Upper lobe of right lung (tissue), 1 donor: Measurements from ENCODE around the gene ATG2B. TPM values are rescaled to one million over a fixed set of nuclear protein-coding genes. Genes with fewer than 3 reads are reported as not detected.
A peak's percentile ranks its signal among the peaks of the same experiment; 100 is the strongest.

ENCODE experiments used
- ATAC-seq: fragments of 200-7000 bp; cut with Tn5 transposase; one replicate; pipeline ENCODE4 v1.9.1; 2020; ENCODE audit warnings: mild to moderate bottlenecking, moderate library complexity
- DNase-seq: peaks from one replicate; pipeline ENCODE4 v3.0.0-alpha.2; 2020
- H3K27ac ChIP-seq: fragments of 200-600 bp; one replicate; pipeline ENCODE4 v1.8.0; 2022
- H3K27me3 ChIP-seq: fragments of 200-600 bp; one replicate; pipeline ENCODE4 v1.8.0; 2022; ENCODE audit warnings: mild to moderate bottlenecking
- H3K36me3 ChIP-seq: fragments of 200-600 bp; one replicate; pipeline ENCODE4 v1.8.0; 2022
- H3K4me1 ChIP-seq: fragments of 200-600 bp; one replicate; pipeline ENCODE4 v1.8.0; 2022
- H3K4me3 ChIP-seq: fragments of 200-600 bp; one replicate; pipeline ENCODE4 v1.8.0; 2022; ENCODE audit warnings: mild to moderate bottlenecking
- H3K9me3 ChIP-seq: fragments of 200-600 bp; one replicate; pipeline ENCODE4 v1.8.0; 2022
- intact Hi-C: fragments of 100-400 bp; cut with DNase I; formaldehyde crosslinking; loops from one replicate; pipeline ENCODE4 v1.11.0; 2022
- total RNA-seq: library from RNA; stranded (reverse); fragmentation: NEBNext Ultra II Directional; extraction: Animal tissue kit (Norgen Biotek cat#: 25700); gene quantifications from one replicate; pipeline ENCODE4 v1.2.1, GENCODE V29; 2021
- TF ChIP-seq, protein P1 (sequence below): fragments of 200-600 bp; IDR thresholded peaks from one replicate; pipeline ENCODE4 v1.8.0; 2022; ENCODE audit warnings: antibody characterized with exemption
- donor health status: DM: no; HTN: yes; CAD: no; lungs with severe emphysema.

Gene ATG2B
- total RNA-seq, 1 donor from 2014 or later, result 19.1 TPM

DNA sequence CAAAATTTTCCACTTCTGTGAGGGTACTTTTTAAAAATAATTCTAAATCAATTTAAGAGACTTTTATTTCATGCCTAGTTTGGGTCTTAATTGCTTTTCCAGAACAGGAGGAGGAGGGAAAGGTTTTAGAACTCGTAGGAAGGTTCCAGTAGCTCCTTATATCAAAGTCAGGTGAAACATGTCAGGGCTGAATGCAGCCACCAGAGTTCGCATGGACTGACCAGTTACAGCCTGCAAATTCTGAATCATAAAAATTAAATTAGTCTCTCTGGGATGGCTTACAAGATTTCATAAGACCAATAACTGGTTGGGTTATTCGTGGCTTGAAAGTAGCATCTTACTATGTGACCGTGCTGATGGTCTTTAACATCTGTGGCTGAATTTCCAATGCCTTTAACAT lies 106.7 kb downstream of the ATG2B start:
- Histone ChIP-seq H3K27ac (no peak overlapping the region), H3K27me3 (no peaks in the 10 kb centered on the region), H3K36me3 (no peaks in the 10 kb centered on the region), H3K9me3 (no peaks in the 10 kb centered on the region), H3K4me1 (peaks cover 4% of the 10 kb centered on the region), H3K4me3 (no peak overlapping the region)
- TF ChIP-seq, protein P1, sequence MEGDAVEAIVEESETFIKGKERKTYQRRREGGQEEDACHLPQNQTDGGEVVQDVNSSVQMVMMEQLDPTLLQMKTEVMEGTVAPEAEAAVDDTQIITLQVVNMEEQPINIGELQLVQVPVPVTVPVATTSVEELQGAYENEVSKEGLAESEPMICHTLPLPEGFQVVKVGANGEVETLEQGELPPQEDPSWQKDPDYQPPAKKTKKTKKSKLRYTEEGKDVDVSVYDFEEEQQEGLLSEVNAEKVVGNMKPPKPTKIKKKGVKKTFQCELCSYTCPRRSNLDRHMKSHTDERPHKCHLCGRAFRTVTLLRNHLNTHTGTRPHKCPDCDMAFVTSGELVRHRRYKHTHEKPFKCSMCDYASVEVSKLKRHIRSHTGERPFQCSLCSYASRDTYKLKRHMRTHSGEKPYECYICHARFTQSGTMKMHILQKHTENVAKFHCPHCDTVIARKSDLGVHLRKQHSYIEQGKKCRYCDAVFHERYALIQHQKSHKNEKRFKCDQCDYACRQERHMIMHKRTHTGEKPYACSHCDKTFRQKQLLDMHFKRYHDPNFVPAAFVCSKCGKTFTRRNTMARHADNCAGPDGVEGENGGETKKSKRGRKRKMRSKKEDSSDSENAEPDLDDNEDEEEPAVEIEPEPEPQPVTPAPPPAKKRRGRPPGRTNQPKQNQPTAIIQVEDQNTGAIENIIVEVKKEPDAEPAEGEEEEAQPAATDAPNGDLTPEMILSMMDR, result no peak
- intact Hi-C loops, result no loop called here
- no peak for DNase-seq
- no peak for ATAC-seq

DNA sequence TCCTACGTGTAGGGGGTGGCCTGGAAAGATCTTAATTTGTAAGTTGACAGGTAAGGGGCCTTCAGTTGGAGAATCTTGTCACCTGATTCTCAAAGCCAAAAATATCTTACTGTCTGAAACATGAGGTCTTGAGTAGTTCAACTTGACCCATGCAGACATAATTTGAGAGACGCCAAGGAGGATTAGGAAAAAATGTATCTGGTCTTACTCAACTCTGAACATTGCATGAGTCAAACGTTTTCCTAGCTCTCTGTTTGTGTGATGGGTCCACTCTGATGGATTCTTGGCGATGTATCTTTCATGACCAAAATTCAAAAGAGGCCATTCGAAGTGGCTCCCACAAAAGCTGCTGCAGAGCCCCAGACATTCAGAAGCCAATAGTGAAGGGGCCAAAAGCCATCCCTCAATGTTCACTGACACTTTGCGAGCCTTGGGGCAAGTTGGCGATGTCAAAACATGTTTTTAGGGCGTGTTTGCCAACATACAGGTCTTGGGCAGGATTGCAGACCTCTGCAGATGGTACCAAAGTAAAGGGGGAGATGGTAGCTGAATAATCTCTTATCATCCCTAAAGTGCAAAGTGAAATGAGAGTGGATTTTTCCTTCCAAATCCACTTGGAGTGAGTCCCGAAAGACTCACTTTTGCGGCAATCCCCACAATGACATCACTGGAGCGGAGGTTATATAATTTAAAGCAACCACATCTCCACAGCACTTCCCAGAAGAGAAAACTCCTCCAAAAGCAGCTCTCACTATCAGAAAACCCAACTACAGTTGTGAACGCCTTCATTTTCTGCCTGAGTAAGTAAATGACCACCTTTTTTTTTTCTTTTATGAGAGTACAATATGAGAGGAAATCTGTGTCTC lies 107.4 kb downstream of the ATG2B start, which contains the start of gene BDKRB1:
BDKRB1 (plus strand) TSS at position 710 of the 866 bp plus-strand sequence. CDS start 7,473 bp downstream, outside the sequence.
- TF ChIP-seq, protein P1, result no peak
- no peaks in the 10 kb centered on the region for H3K36me3 ChIP-seq
- H3K27ac ChIP-seq, result no peak within 1 kb of the TSS
- intact Hi-C loops, result no loop called here
- DNase-seq (no peak), ATAC-seq (no peak)
- H3K4me1 ChIP-seq, result peaks cover 2% of the 10 kb centered on the region
- no peaks in the 10 kb centered on the region for H3K9me3 ChIP-seq
- H3K27me3 ChIP-seq, result no peaks in the 10 kb centered on the region
- no peak within 1 kb of the TSS for H3K4me3 ChIP-seq

DNA sequence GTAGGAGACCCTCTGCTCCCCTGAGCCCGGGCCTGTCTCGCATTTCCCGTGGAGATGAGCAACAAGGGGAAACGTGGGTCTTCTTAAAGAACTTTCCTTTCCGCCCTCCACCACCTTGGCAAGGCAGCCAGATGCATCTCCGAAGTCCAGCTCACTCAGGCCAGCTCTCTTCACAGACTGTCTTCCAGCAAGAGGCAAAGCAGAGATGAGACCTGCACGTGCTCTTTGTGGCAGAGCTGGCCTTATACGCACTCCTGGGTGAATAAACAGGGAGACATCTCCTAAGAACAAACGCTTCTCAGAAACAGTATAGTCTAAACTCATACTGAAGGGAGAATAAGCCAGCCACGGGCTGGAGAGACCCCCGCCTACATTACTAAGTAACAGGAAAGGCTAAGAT lies 108.5 kb downstream of the ATG2B start:
- Histone ChIP-seq H3K27me3 (no peaks in the 10 kb centered on the region), H3K36me3 (no peaks in the 10 kb centered on the region), H3K27ac (no peak overlapping the region), H3K9me3 (no peaks in the 10 kb centered on the region), H3K4me1 (no peaks in the 10 kb centered on the region), H3K4me3 (no peak overlapping the region)
- TF ChIP-seq, protein P1, result no peak
- DNase-seq, result no peak
- intact Hi-C loops, result no loop called here
- no peak for ATAC-seq

DNA sequence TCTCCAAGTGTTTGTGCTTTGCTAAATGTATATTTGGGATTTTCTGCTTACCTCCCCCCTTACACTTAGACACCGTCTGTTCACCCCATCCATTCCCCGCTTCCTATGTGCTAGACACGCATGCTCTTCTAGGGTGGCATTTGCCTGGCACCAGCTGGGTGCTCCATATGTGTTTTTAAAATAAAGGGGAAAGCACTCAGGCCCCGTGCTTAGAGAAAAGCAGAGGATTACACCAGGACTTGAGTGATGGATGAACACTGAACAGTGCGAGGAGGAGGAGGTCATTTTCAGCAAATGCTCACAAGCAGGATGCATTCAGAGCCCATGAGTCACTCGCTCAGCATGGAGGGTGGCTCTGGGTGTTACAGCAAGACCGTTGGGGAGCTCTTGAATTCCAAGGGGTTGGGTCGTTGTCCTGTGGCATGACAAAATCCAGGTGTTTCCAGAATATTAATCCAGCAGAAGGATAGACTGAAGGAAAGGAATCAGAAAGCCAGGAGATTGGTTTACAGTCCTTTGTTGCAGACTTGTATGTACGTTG lies 110.1 kb downstream of the ATG2B start:
- Histone ChIP-seq H3K4me3 (no peak overlapping the region), H3K27ac (no peak overlapping the region), H3K9me3 (no peaks in the 10 kb centered on the region), H3K36me3 (no peaks in the 10 kb centered on the region), H3K4me1 (no peaks in the 10 kb centered on the region), H3K27me3 (no peaks in the 10 kb centered on the region)
- TF ChIP-seq, protein P1, result no peak
- intact Hi-C loops, result no loop called here
- ATAC-seq, result peak; percentile 47
- DNase-seq, result no peak

DNA sequence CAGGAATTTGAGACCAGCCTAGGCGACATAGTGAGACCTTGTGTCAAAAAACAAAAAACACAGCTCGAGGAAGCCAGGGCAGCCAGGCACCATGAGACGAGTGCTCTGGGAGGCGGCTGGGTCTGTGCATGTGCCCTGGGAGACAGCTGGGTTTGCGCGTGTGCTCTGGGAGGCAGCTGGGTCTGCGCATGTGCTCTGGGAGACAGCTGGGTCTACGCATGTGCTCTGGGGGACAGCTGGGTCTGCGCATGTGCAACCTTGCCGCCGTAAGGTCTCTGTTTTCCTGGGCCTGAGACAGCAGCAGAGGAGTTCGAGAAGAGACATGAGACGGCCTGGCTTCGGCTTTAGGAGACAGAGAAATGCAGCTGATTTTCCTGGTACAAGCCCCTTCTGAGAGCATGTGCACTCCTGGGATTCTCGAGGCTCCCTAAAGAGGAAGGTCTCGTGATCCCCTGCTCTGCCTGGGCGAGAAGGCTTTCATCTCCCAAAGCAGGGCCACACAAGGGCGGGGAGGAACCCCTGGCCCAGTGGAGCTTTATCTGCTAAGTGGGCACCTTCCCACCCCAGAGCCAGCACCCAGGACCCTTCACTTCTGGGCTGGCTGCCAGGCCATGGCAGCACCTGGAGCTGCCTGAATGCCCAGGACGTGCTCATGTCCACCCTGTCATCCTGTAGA lies 110.7 kb downstream of the ATG2B start:
- no peak overlapping the region for H3K4me3 ChIP-seq
- ATAC-seq, result no peak
- H3K27me3 ChIP-seq, result no peaks in the 10 kb centered on the region
- no peaks in the 10 kb centered on the region for H3K9me3 ChIP-seq
- TF ChIP-seq, protein P1, result no peak
- DNase-seq, result no peak
- intact Hi-C loops, result no loop called here
- no peak overlapping the region for H3K27ac ChIP-seq
- H3K4me1 ChIP-seq, result no peaks in the 10 kb centered on the region
- no peaks in the 10 kb centered on the region for H3K36me3 ChIP-seq
